Caco-2 (cell line): ENCODE results near the gene TRMT61A. TPM values are rescaled to one million over a fixed set of nuclear protein-coding genes. Genes with fewer than 3 reads are reported as not detected.

Source experiments
- BruUV-seq: library from RNA; stranded (reverse); fragments of 400-500 nt; replicated peaks from 2 replicates; lab custom pipeline; 2021; lab: Mats Ljungman, UMichigan
- CTCF ChIA-PET: fragments of 300-600 bp; sonication (Branson Sonifier 250); formaldehyde crosslinking; loops from one replicate; lab custom pipeline; 2022; ENCODE audit warnings: antibody characterized with exemption; lab: Charles Lee
- POLR2A ChIA-PET: fragments of 300-600 bp; sonication (Branson Sonifier 250); formaldehyde crosslinking; loops from one replicate; lab custom pipeline; 2022; ENCODE audit warnings: antibody characterized with exemption; lab: Charles Lee
- DNase-seq, 2 experiments: peaks; one replicate each; pipeline versions ENCODE4 v3.0.0 to v3.0.0-alpha.2; 2020 to 2022
- H3K27me3 ChIP-seq: replicated peaks from 2 replicates; pipeline ENCODE4 v1.6.0; 2011; ENCODE audit warnings: low read length; ENCODE audit not compliant: control insufficient read depth, insufficient read depth
- H3K36me3 ChIP-seq: 2 replicates; pipeline ENCODE4 v1.5.1; 2011; ENCODE audit warnings: low read length; ENCODE audit not compliant: control insufficient read depth, insufficient read depth
- H3K4me1 ChIP-seq: fragments of 250-450 bp; sonication (Bioruptor Pico); 2 replicates; pipeline ENCODE4 v1.5.1; 2020; ENCODE audit warnings: mild to moderate bottlenecking
- H3K4me3 ChIP-seq: 2 replicates; pipeline ENCODE4 v1.5.1; 2011; ENCODE audit warnings: low read depth, mild to moderate bottlenecking, control low read depth, low read length
- H3K9me3 ChIP-seq: fragments of 250-450 bp; sonication (Bioruptor Pico); 2 replicates; pipeline ENCODE4 v1.5.1; 2020; ENCODE audit warnings: mild to moderate bottlenecking, moderate library complexity
- H3K27ac Mint-ChIP-seq: one replicate; pipeline ENCODE4 v1.8.0; 2022; ENCODE audit warnings: mixed read lengths; ENCODE audit not compliant: unreplicated experiment
- H3K27me3 Mint-ChIP-seq: one replicate; pipeline ENCODE4 v1.8.0; 2022; ENCODE audit warnings: mixed read lengths; ENCODE audit not compliant: insufficient read depth, unreplicated experiment
- H3K36me3 Mint-ChIP-seq: one replicate; pipeline ENCODE4 v1.8.0; 2022; ENCODE audit warnings: mild to moderate bottlenecking, mixed read lengths; ENCODE audit not compliant: insufficient read depth, unreplicated experiment
- H3K4me1 Mint-ChIP-seq: one replicate; pipeline ENCODE4 v1.8.0; 2022; ENCODE audit warnings: low read depth, mixed read lengths; ENCODE audit not compliant: unreplicated experiment
- H3K4me3 Mint-ChIP-seq: one replicate; pipeline ENCODE4 v1.8.0; 2022; ENCODE audit warnings: mild to moderate bottlenecking, moderate library complexity, mixed read lengths; ENCODE audit not compliant: unreplicated experiment
- H3K9me3 Mint-ChIP-seq: one replicate; pipeline ENCODE4 v1.8.0; 2022; ENCODE audit warnings: mixed read lengths; ENCODE audit not compliant: unreplicated experiment
- intact Hi-C: fragments of 100-400 bp; cut with micrococcal nuclease; formaldehyde crosslinking; loops from one replicate; pipeline ENCODE4 v1.10.0; 2022; ENCODE audit not compliant: unreplicated experiment
- total RNA-seq: library from RNA; stranded (reverse); gene quantifications from 2 replicates; pipeline ENCODE4 v1.2.3, GENCODE V29; 2022
- TF ChIP-seq, protein P1 (sequence below), 2 experiments: fragments of 200-600 bp in 1 of 2; IDR thresholded peaks; 1 replicate in 1 of 2; 2 replicates in 1 of 2; pipeline versions ENCODE4 v1.5.1 to v1.8.0; 2011 to 2022; ENCODE audit warnings: antibody characterized with exemption in 1 of 2, control low read depth in 1 of 2, inconsistent platforms in 1 of 2, low read depth in 1 of 2, low read length in 1 of 2, mild to moderate bottlenecking in 1 of 2, moderate library complexity in 1 of 2; ENCODE audit not compliant: insufficient read depth in 1 of 2, severe bottlenecking in 1 of 2, unreplicated experiment in 1 of 2

The TRMT61A gene
- total RNA-seq, 1 experiment from 2014 or later: 22.3 TPM

DNA sequence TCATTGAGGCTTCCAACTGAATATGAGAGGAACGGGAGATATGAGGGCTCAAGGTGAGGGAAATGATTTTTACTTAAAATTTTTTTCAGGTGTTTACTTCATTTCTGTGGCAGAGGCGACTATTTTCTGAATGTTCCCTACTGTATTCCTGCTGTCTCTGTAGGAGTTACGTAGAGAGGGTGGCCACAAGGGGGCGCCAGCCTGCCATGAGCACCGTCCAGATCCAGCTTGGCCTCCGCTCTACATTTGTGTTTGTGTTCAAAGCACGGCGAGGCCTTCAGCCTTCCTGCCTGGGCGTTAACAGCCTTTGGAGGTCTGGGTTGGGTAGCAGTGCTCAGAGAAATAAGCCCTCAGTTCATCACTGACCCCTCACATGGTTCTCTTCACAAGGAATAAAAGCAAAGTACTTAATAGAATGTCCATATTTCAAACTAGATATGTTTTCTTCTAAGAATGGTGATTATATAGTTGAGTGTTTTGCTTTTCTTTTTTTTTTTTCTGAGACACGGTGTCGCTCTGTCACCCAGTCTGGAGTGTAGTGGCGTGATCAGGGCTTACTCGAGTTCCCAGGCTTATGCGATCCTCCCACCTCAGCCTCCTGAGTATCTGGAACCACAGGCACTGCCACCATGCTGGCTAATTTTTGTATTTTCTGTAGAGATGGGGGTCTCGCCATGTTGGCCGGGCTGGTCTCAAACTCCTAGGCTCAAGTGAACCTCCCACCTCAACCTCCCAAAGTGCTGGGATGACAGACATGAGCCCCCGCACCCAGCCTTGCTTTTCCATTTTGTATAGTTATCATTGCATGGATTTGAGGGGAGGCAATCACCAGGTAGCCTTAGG, 28.6 kb upstream of the TRMT61A start:
- Mint-ChIP-seq H3K27ac (peak overlapping the region; percentile 47), H3K36me3 (peaks cover 66% of the 10 kb centered on the region), H3K9me3 (no peaks in the 10 kb centered on the region), H3K4me3 (no peak overlapping the region), H3K27me3 (no peaks in the 10 kb centered on the region), H3K4me1 (no peaks in the 10 kb centered on the region)
- POLR2A ChIA-PET: no interaction called here
- CTCF ChIA-PET: interaction anchor here (0.7 to 1.2 kb wide), 4 partner anchors 28 to 712 kb away, joined by 3 to 5 read pairs (median 3); partner anchors contain the start of gene TRMT61A
- Histone ChIP-seq H3K4me3 (no peak overlapping the region), H3K36me3 (peaks cover 7% of the 10 kb centered on the region), H3K4me1 (no peaks in the 10 kb centered on the region), H3K27me3 (no peaks in the 10 kb centered on the region), H3K9me3 (no peaks in the 10 kb centered on the region)
- BruUV-seq: no TSS peak
- TF ChIP-seq, protein P1, sequence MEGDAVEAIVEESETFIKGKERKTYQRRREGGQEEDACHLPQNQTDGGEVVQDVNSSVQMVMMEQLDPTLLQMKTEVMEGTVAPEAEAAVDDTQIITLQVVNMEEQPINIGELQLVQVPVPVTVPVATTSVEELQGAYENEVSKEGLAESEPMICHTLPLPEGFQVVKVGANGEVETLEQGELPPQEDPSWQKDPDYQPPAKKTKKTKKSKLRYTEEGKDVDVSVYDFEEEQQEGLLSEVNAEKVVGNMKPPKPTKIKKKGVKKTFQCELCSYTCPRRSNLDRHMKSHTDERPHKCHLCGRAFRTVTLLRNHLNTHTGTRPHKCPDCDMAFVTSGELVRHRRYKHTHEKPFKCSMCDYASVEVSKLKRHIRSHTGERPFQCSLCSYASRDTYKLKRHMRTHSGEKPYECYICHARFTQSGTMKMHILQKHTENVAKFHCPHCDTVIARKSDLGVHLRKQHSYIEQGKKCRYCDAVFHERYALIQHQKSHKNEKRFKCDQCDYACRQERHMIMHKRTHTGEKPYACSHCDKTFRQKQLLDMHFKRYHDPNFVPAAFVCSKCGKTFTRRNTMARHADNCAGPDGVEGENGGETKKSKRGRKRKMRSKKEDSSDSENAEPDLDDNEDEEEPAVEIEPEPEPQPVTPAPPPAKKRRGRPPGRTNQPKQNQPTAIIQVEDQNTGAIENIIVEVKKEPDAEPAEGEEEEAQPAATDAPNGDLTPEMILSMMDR (IDR thresholded peaks at IDR 0.05; ENCODE audit: insufficient read depth in 1 of 2, low read depth in 1 of 2, low read length in 1 of 2, severe bottlenecking in 1 of 2, unreplicated experiment in 1 of 2): peak; percentile 80 to 95
- DNase-seq: peak; percentile 74 to 84
- intact Hi-C loops: loop anchor here (1.0 kb wide), 1 partner anchor 46 kb away; no protein-coding TSS in a partner anchor

DNA sequence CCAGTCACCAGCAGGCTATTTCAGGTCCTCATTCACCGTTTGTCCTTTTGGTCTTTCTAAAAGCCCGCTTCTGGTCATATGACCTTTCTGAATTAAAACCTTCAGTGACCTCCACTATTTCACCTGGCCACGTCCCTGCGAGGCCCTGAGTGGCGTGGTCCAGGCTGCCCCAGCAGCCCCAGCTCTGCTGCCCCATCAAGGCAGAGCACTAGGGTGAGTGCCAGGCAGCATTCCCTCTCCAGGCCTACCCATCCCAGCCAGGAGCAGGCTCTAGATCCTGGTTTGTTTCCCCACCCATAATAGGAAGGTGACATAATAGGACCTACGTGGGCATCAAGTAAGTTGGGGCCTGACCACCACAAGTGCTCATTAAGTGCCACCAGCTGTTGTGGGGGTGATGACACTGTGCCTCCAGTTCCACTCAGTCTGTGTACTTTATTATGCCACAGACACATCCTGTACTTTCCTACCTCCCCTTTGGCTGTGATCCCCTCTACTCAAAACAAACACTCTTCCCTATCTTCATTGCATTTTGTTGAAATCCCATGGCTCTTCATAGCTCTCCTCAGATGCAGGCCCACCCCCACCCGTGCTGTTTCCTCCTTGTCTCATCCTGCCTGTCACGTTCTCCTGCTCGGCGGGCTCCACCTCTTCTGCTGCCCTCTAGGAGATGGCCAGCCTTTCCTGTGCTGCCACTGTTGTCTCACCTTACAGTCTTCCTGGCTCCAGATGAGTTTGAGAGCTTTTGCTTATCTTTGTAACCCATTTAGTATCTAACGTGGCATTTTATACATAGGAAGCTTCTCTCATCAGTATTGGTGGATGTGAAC, 27.7 kb upstream of the TRMT61A start:
- ChIA-PET POLR2A (no interaction called here), CTCF (interaction anchor here (0.8 to 1.0 kb wide), 2 partner anchors 46 to 547 kb away, joined by 3 read pairs; no protein-coding TSS in a partner anchor)
- no peak overlapping the region for H3K4me3 ChIP-seq
- peaks cover 67% of the 10 kb centered on the region for H3K36me3 Mint-ChIP-seq
- H3K4me1 Mint-ChIP-seq: no peaks in the 10 kb centered on the region
- H3K27ac Mint-ChIP-seq: no peak overlapping the region
- no TSS peak for BruUV-seq
- no peak overlapping the region for H3K4me3 Mint-ChIP-seq
- no peaks in the 10 kb centered on the region for H3K9me3 Mint-ChIP-seq
- H3K27me3 Mint-ChIP-seq: no peaks in the 10 kb centered on the region
- H3K4me1 ChIP-seq: no peaks in the 10 kb centered on the region
- DNase-seq: no peak
- no peaks in the 10 kb centered on the region for H3K9me3 ChIP-seq
- intact Hi-C loops: no loop called here
- TF ChIP-seq, protein P1 (IDR thresholded peaks at IDR 0.05; ENCODE audit: insufficient read depth in 1 of 2, low read depth in 1 of 2, low read length in 1 of 2, severe bottlenecking in 1 of 2, unreplicated experiment in 1 of 2): no peak
- peaks cover 7% of the 10 kb centered on the region for H3K36me3 ChIP-seq
- no peaks in the 10 kb centered on the region for H3K27me3 ChIP-seq
